Ovary (tissue), 9 donors: ENCODE data around the gene IL1RAPL2. TPM values are rescaled to one million over a fixed set of nuclear protein-coding genes. Genes with fewer than 3 reads are reported as not detected.

Experiments used
- DNase-seq, 5 donors: peaks; one replicate each; pipeline ENCODE4 v3.0.0-alpha.2; 2019 to 2020
- H3K27ac ChIP-seq, 2 donors: fragments of 200-600 bp; one replicate each; pipeline versions ENCODE4 v1.5.1 to v1.8.0; 2019 to 2022
- H3K27me3 ChIP-seq: fragments of 200-600 bp; one replicate; pipeline ENCODE4 v1.8.0; 2022
- H3K36me3 ChIP-seq: fragments of 200-600 bp; sonication (generic); one replicate; pipeline ENCODE4 v1.5.1; 2019
- H3K4me1 ChIP-seq: one replicate; pipeline ENCODE4 v1.8.1; 2013; ENCODE audit warnings: mild to moderate bottlenecking, moderate library complexity; ENCODE audit not compliant: insufficient read depth
- H3K4me3 ChIP-seq: fragments of 200-600 bp; sonication (generic); one replicate; pipeline ENCODE4 v1.5.1; 2017
- H3K9me3 ChIP-seq, 2 donors: fragments of 200-600 bp in 1 of 2; sonication (generic) in 1 of 2; one replicate each; pipeline versions ENCODE4 v1.5.1 to v1.8.1; 2013 to 2019; ENCODE audit warnings: mild to moderate bottlenecking in 1 of 2, moderate library complexity in 1 of 2
- CTCF ChIP-seq, 3 donors: fragments of 450-650 bp in 2 of 3; fragments of 200-600 bp in 1 of 3; IDR thresholded peaks; one replicate each; pipeline versions ENCODE4 v1.5.1 to v1.8.0; 2016 to 2022; ENCODE audit warnings: antibody characterized with exemption in 3 of 3, mild to moderate bottlenecking in 1 of 3
- EP300 ChIP-seq: sonication (generic); formaldehyde crosslinking; IDR thresholded peaks from one replicate; pipeline ENCODE4 v1.6.1; 2017; ENCODE audit warnings: antibody characterized with exemption
- POLR2A ChIP-seq: fragments of 450-650 bp; IDR thresholded peaks from one replicate; pipeline ENCODE4 v1.6.1; 2017; ENCODE audit warnings: antibody characterized with exemption, mild to moderate bottlenecking, moderate library complexity
- WGBS, 3 donors: extraction: QIAGEN DNeasy Blood & Tissue Kit in 1 of 3; methylation state at CpG; one replicate each; pipeline versions ENCODE4 v1.1.5 to v1.1.7; 2013 to 2017; 5-methylcytosine and 5-hydroxymethylcytosine counted together
- intact Hi-C, 4 donors: fragments of 100-400 bp; cut with DNase I; formaldehyde crosslinking; loops; one replicate each; pipeline versions ENCODE4 v1.11.0 to v1.15.1; 2022 to 2023
- polyA plus RNA-seq, 2 donors: library from polyadenylated mRNA; stranded (reverse); fragments of 200-250 nt in 1 of 2; fragments of 350-450 nt in 1 of 2; fragmentation: Illumina TruSeq in 1 of 2; extraction: RNeasy Lipid Tissue Mini Kit (QIAGEN cat#74804) in 1 of 2; gene quantifications; one replicate each; pipeline ENCODE4 v1.2.3, GENCODE V29; 2013 to 2014
- total RNA-seq, 7 donors: library from RNA; depleted of rRNA in 2 of 7; stranded (reverse); fragments of >200 nt in 2 of 7; fragmentation: NEBNext Ultra II Directional in 3 of 7; extraction: Animal tissue kit (Norgen Biotek cat#: 25700) in 3 of 7; gene quantifications; one replicate each; pipeline versions ENCODE4 v1.1.0 to v1.2.4, GENCODE V29; 2016 to 2023
- donor health status: DM: no; HTN: no; CAD: no; lungs with moderate emphysema.
- donor health status: DM: no; HTN: no; CAD: no.
- donor health status: Bipolar disorder and iron deficiency.
- donor health status: DM: yes; HTN: yes; CAD: no.
- donor health status: DM: no; HTN: no; CAD: no.
- donor health status: DM: yes; HTN: yes; CAD: no.

The IL1RAPL2 gene
- total and polyA plus RNA-seq, 9 donors = 0.08 to 1.1 (median 0.32) TPM; not detected in 3

GRCh38 chrX:104568304-104568915, 2.4 kb downstream of the IL1RAPL2 start:
- no peaks in the 10 kb centered on the region for H3K36me3 ChIP-seq
- H3K4me3 ChIP-seq = no peak overlapping the region
- no peak for DNase-seq
- WGBS, 3 donors = 32 to 58% (median 44%) methylated on average over 23 of the region's 23 CpGs
- H3K4me1 ChIP-seq = no peaks in the 10 kb centered on the region
- intact Hi-C loops = no loop called here
- TF ChIP-seq POLR2A (no peak), EP300 (no peak), CTCF (IDR thresholded peaks at IDR 0.05) (no peak)
- H3K27me3 ChIP-seq = no peaks in the 10 kb centered on the region
- no peaks in the 10 kb centered on the region for H3K9me3 ChIP-seq
- no peak overlapping the region for H3K27ac ChIP-seq

GRCh38 chrX:104618106-104618895, 52.3 kb downstream of the IL1RAPL2 start:
- TF ChIP-seq EP300 (no peak), CTCF (IDR thresholded peaks at IDR 0.05) (no peak), POLR2A (no peak)
- Histone ChIP-seq H3K4me3 (no peak overlapping the region), H3K4me1 (no peaks in the 10 kb centered on the region), H3K27me3 (no peaks in the 10 kb centered on the region), H3K36me3 (no peaks in the 10 kb centered on the region), H3K9me3 (no peaks in the 10 kb centered on the region), H3K27ac (no peak overlapping the region)
- intact Hi-C loops = no loop called here
- no peak for DNase-seq
- WGBS, 3 donors = 65 to 66% (median 66%) methylated on average over 2 of the region's 2 CpGs

- Histone ChIP-seq H3K9me3 (no peaks in the 10 kb centered on the region), H3K27me3 (no peaks in the 10 kb centered on the region), H3K4me1 (no peaks in the 10 kb centered on the region), H3K4me3 (no peak overlapping the region), H3K36me3 (no peaks in the 10 kb centered on the region), H3K27ac (no peak overlapping the region)
- no peak for TF ChIP-seq EP300
- TF ChIP-seq CTCF (IDR thresholded peaks at IDR 0.05) = no peak
- TF ChIP-seq POLR2A = no peak
- no peak for DNase-seq
- 46 to 59% (median 54%) methylated on average over 1 of the region's 1 CpG for WGBS, 3 donors
- intact Hi-C loops = no loop called here
These were observed 55.8 kb downstream of the IL1RAPL2 start for GRCh38 chrX:104621781-104622180.

- no peak overlapping the region for H3K27ac ChIP-seq
- no peak for DNase-seq
- H3K36me3 ChIP-seq = no peaks in the 10 kb centered on the region
- 84 to 86% (median 84%) methylated on average over 4 of the region's 4 CpGs for WGBS, 3 donors
- no peaks in the 10 kb centered on the region for H3K4me1 ChIP-seq
- TF ChIP-seq EP300 = no peak
- no peak for TF ChIP-seq CTCF (IDR thresholded peaks at IDR 0.05)
- no peak for TF ChIP-seq POLR2A
- no peaks in the 10 kb centered on the region for H3K27me3 ChIP-seq
- no peak overlapping the region for H3K4me3 ChIP-seq
- no peaks in the 10 kb centered on the region for H3K9me3 ChIP-seq
- intact Hi-C loops = no loop called here
These were observed 75.2 kb downstream of the IL1RAPL2 start for GRCh38 chrX:104641176-104641575.
